H9 (cell line): ENCODE results near the gene ARHGAP26. TPM values are rescaled to one million over a fixed set of nuclear protein-coding genes. Genes with fewer than 3 reads are reported as not detected.

Source experiments
- DNase-seq: peaks from one replicate; pipeline ENCODE4 v3.0.0-alpha.2; 2017
- H2AFZ ChIP-seq: one replicate; pipeline ENCODE4 v1.6.1; 2013; ENCODE audit warnings: mild to moderate bottlenecking, low read length, control low read depth, moderate library complexity
- H2AK5ac ChIP-seq: 2 replicates; pipeline ENCODE4 v1.6.1; 2013; ENCODE audit warnings: low read length, control low read depth, mixed read lengths; ENCODE audit not compliant: insufficient read length
- H2BK120ac ChIP-seq: one replicate; pipeline ENCODE4 v1.6.1; 2013; ENCODE audit warnings: low read depth, mild to moderate bottlenecking, low read length, control low read depth, inconsistent platforms; ENCODE audit not compliant: poor library complexity, severe bottlenecking
- H2BK12ac ChIP-seq: 2 replicates; pipeline ENCODE4 v1.6.1; 2013; ENCODE audit warnings: low read length, control low read depth, mixed read lengths, low read depth; ENCODE audit not compliant: insufficient read length
- H2BK15ac ChIP-seq: 2 replicates; pipeline ENCODE4 v1.6.1; 2013; ENCODE audit warnings: low read depth, low read length, control low read depth
- H2BK20ac ChIP-seq: one replicate; pipeline ENCODE4 v1.6.1; 2013; ENCODE audit warnings: low read depth, mild to moderate bottlenecking, low read length, control low read depth, inconsistent platforms; ENCODE audit not compliant: poor library complexity, severe bottlenecking
- H2BK5ac ChIP-seq: 2 replicates; pipeline ENCODE4 v1.6.1; 2013; ENCODE audit warnings: low read length, control low read depth, mixed read lengths; ENCODE audit not compliant: insufficient read length
- H3K14ac ChIP-seq: 2 replicates; pipeline ENCODE4 v1.6.1; 2013; ENCODE audit warnings: low read length, control low read depth; ENCODE audit not compliant: insufficient read depth
- H3K18ac ChIP-seq: 2 replicates; pipeline ENCODE4 v1.6.1; 2013; ENCODE audit warnings: low read depth, mild to moderate bottlenecking, mixed read lengths, low read length, control low read depth; ENCODE audit not compliant: insufficient read length
- H3K23ac ChIP-seq: 2 replicates; pipeline ENCODE4 v1.6.1; 2013; ENCODE audit warnings: low read length, control low read depth, mixed read lengths, low read depth; ENCODE audit not compliant: insufficient read length
- H3K23me2 ChIP-seq: 2 replicates; pipeline ENCODE4 v1.6.1; 2013; ENCODE audit warnings: low read depth, mild to moderate bottlenecking, mixed read lengths, low read length, control low read depth; ENCODE audit not compliant: insufficient read length, poor library complexity, severe bottlenecking
- H3K27ac ChIP-seq: 2 replicates; pipeline ENCODE4 v1.5.1; 2013; ENCODE audit warnings: low read length, control low read depth, mixed read lengths, low read depth; ENCODE audit not compliant: insufficient read length
- H3K27me3 ChIP-seq: 2 replicates; pipeline ENCODE4 v1.6.1; 2013; ENCODE audit warnings: low read length, control low read depth, inconsistent platforms; ENCODE audit not compliant: insufficient read depth
- H3K4ac ChIP-seq: 2 replicates; pipeline ENCODE4 v1.6.1; 2013; ENCODE audit warnings: low read depth, mild to moderate bottlenecking, control low read depth, inconsistent platforms, low read length, moderate library complexity
- H3K4me1 ChIP-seq: 2 replicates; pipeline ENCODE4 v1.6.1; 2013; ENCODE audit warnings: low read length, control low read depth, inconsistent platforms; ENCODE audit not compliant: insufficient read depth
- H3K4me2 ChIP-seq: 2 replicates; pipeline ENCODE4 v1.6.1; 2013; ENCODE audit warnings: low read length, control low read depth, mixed read lengths; ENCODE audit not compliant: insufficient read length, insufficient read depth
- H3K56ac ChIP-seq: 2 replicates; pipeline ENCODE4 v1.6.1; 2013; ENCODE audit warnings: low read depth, mild to moderate bottlenecking, mixed read lengths, low read length, control low read depth; ENCODE audit not compliant: insufficient read length
- H3K79me1 ChIP-seq: 2 replicates; pipeline ENCODE4 v1.6.1; 2013; ENCODE audit warnings: low read depth, mild to moderate bottlenecking, moderate library complexity, low read length, control low read depth, inconsistent platforms; ENCODE audit not compliant: insufficient read depth, poor library complexity, severe bottlenecking
- H3K79me2 ChIP-seq: 2 replicates; pipeline ENCODE4 v1.6.1; 2013; ENCODE audit warnings: low read length, control low read depth, inconsistent platforms; ENCODE audit not compliant: insufficient read depth
- H3K9ac ChIP-seq: 2 replicates; pipeline ENCODE4 v1.6.1; 2013; ENCODE audit warnings: low read length, control low read depth, mixed read lengths; ENCODE audit not compliant: insufficient read length; ENCODE audit errors: extremely low read depth
- H3K9me3 ChIP-seq: one replicate; pipeline ENCODE4 v1.6.1; 2013; ENCODE audit warnings: low read depth, low read length, inconsistent platforms; ENCODE audit not compliant: control insufficient read depth
- H3T11ph ChIP-seq: one replicate; pipeline ENCODE4 v1.6.1; 2013; ENCODE audit warnings: mild to moderate bottlenecking, low read length, control low read depth, inconsistent platforms
- H4K20me1 ChIP-seq: one replicate; pipeline ENCODE4 v1.6.1; 2013; ENCODE audit not compliant: control insufficient read depth, insufficient read length, insufficient read depth
- H4K5ac ChIP-seq: 2 replicates; pipeline ENCODE4 v1.6.1; 2013; ENCODE audit warnings: low read depth, mild to moderate bottlenecking, mixed read lengths, low read length, control low read depth; ENCODE audit not compliant: insufficient read length
- H4K8ac ChIP-seq: replicated peaks from 2 replicates; pipeline ENCODE4 v1.6.1; 2013; ENCODE audit warnings: low read length, control low read depth, mixed read lengths, low read depth; ENCODE audit not compliant: insufficient read length
- H4K91ac ChIP-seq: 2 replicates; pipeline ENCODE4 v1.6.1; 2013; ENCODE audit warnings: low read depth, mild to moderate bottlenecking, moderate library complexity, mixed read lengths, low read length, control low read depth; ENCODE audit not compliant: insufficient read length
- H3K27ac Mint-ChIP-seq, 3 experiments: 2 replicates in 2 of 3; 3 replicates in 1 of 3; pipeline ENCODE4 v1.8.0; 2020 to 2021; ENCODE audit warnings: mixed read lengths in 3 of 3, mild to moderate bottlenecking in 1 of 3, moderate library complexity in 1 of 3
- H3K27me3 Mint-ChIP-seq: 2 replicates; pipeline ENCODE4 v1.8.0; 2021; ENCODE audit warnings: low read depth, mild to moderate bottlenecking, moderate library complexity, mixed read lengths
- H3K36me3 Mint-ChIP-seq, 3 experiments: 2 replicates in 2 of 3; 3 replicates in 1 of 3; pipeline ENCODE4 v1.8.0; 2020 to 2021; ENCODE audit warnings: low read depth in 3 of 3, mixed read lengths in 3 of 3; ENCODE audit not compliant: insufficient read depth in 1 of 3
- H3K4me1 Mint-ChIP-seq, 2 experiments: 2 replicates each; pipeline ENCODE4 v1.8.0; 2020; ENCODE audit warnings: mixed read lengths in 2 of 2
- H3K4me3 Mint-ChIP-seq, 2 experiments: 2 replicates in 1 of 2; 3 replicates in 1 of 2; pipeline ENCODE4 v1.8.0; 2020 to 2021; ENCODE audit warnings: mild to moderate bottlenecking in 2 of 2, mixed read lengths in 2 of 2, moderate library complexity in 1 of 2
- H3K9me3 Mint-ChIP-seq, 2 experiments: 2 replicates in 1 of 2; 3 replicates in 1 of 2; pipeline ENCODE4 v1.8.0; 2020; ENCODE audit warnings: mild to moderate bottlenecking in 2 of 2, mixed read lengths in 2 of 2, moderate library complexity in 1 of 2
- WGBS: extraction: QIAGEN DNeasy Blood & Tissue Kit; methylation state at CpG from one replicate; pipeline ENCODE4 v1.1.7; 2013; ENCODE audit warnings: missing lambda C conversion rate, low lambda C conversion rate, mixed read lengths; ENCODE audit not compliant: insufficient read length; ENCODE audit errors: extremely low coverage; 5-methylcytosine and 5-hydroxymethylcytosine counted together
- total RNA-seq: library from RNA; stranded (reverse); gene quantifications from 2 replicates; pipeline ENCODE4 v1.2.1, GENCODE V29; 2021
- TF ChIP-seq, protein P1 (sequence below): fragments of 200-600 bp; sonication (generic); conservative IDR thresholded peaks from 3 replicates; pipeline ENCODE4 v1.8.0; 2021; ENCODE audit warnings: antibody characterized with exemption, mild to moderate bottlenecking

Gene ARHGAP26
- total RNA-seq, 1 experiment from 2014 or later = 13.8 TPM

DNA sequence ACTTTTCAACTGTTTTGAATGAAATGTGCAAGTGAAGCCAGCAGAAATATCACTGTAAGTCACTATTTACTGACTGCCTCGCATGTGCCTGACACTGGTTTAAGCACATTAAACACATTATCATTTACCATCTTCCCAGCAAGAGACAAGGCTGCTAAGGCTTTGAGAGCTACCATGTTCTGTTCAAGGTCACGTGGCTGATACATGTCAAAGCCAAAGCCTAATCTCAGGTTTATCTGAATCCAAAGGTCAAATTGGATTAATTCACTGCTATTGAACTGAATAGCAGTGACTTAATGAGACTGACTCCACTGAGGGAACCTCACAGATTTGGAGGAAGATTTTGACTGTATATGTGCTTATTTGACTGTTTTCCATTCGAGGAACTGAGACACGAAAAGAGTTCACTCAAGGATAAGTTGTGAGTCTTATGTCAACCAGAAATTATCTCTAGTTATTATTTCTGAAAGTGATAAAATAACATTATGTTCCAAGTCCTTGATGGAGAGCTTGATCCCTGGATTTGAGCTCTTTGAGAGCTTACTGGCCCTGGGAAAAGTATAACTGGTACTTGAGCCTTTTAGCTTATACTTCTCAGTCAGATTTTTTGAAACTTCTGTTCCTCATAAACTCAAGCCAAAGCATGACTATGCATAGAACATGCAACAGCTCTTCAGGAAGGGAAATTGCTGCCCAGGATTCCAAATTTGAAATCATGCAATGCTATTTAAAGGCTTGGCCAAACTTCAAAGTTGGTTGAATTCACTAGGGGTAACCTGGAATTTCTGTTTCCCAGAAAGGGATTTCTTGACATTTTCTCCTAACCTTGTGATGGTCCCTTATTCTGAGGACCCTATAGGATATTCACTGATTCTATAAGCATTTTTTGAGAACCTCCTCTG lies 23.4 kb upstream of the ARHGAP26 start:
- H3K56ac ChIP-seq = no peak overlapping the region
- no peak overlapping the region for H3K23ac ChIP-seq
- no peak overlapping the region for H2BK5ac ChIP-seq
- DNase-seq = no peak
- H3K9ac ChIP-seq = no peak overlapping the region
- Mint-ChIP-seq H3K4me3 (no peak overlapping the region), H3K4me1 (peaks cover 11 to 19% of the 10 kb centered on the region in 2 experiments), H3K27me3 (no peaks in the 10 kb centered on the region), H3K9me3 (no peaks in the 10 kb centered on the region), H3K36me3 (peaks cover 0 to 38% (median 3%) of the 10 kb centered on the region in 3 experiments; a peak in 4 of 7 replicates), H3K27ac (no peak overlapping the region)
- no peaks in the 10 kb centered on the region for H4K20me1 ChIP-seq
- no peak overlapping the region for H3T11ph ChIP-seq
- H2BK15ac ChIP-seq = no peak overlapping the region
- no peak overlapping the region for H3K4ac ChIP-seq
- H3K18ac ChIP-seq = no peak overlapping the region
- no peaks in the 10 kb centered on the region for H3K23me2 ChIP-seq
- no peaks in the 10 kb centered on the region for H3K79me1 ChIP-seq
- H3K14ac ChIP-seq = no peak overlapping the region
- H2BK12ac ChIP-seq = no peak overlapping the region
- H4K5ac ChIP-seq = no peak overlapping the region
- TF ChIP-seq, protein P1, sequence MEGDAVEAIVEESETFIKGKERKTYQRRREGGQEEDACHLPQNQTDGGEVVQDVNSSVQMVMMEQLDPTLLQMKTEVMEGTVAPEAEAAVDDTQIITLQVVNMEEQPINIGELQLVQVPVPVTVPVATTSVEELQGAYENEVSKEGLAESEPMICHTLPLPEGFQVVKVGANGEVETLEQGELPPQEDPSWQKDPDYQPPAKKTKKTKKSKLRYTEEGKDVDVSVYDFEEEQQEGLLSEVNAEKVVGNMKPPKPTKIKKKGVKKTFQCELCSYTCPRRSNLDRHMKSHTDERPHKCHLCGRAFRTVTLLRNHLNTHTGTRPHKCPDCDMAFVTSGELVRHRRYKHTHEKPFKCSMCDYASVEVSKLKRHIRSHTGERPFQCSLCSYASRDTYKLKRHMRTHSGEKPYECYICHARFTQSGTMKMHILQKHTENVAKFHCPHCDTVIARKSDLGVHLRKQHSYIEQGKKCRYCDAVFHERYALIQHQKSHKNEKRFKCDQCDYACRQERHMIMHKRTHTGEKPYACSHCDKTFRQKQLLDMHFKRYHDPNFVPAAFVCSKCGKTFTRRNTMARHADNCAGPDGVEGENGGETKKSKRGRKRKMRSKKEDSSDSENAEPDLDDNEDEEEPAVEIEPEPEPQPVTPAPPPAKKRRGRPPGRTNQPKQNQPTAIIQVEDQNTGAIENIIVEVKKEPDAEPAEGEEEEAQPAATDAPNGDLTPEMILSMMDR = no peak
- no peaks in the 10 kb centered on the region for H3K79me2 ChIP-seq
- no peak overlapping the region for H2BK120ac ChIP-seq
- H3K27me3 ChIP-seq = no peaks in the 10 kb centered on the region
- no peak overlapping the region for H2AK5ac ChIP-seq
- no peak overlapping the region for H2AFZ ChIP-seq
- no peaks in the 10 kb centered on the region for H3K9me3 ChIP-seq
- no peak overlapping the region for H3K4me2 ChIP-seq
- no peak overlapping the region for H4K91ac ChIP-seq
- no peak overlapping the region for H4K8ac ChIP-seq
- peaks cover 5% of the 10 kb centered on the region; the same call in 1 of the 2 replicates for H3K4me1 ChIP-seq
- H3K27ac ChIP-seq = no peak overlapping the region
- no CpG with 5 or more reads among the region's 4 CpGs for WGBS
- H2BK20ac ChIP-seq = no peak overlapping the region
